HG02938 (cell line): Measurements from ENCODE around the gene DUSP5.

Experiments
- ATAC-seq: cut with Tn5 transposase; IDR thresholded peaks from one replicate; pipeline ENCODE4 v1.9.1; 2021; ENCODE audit warnings: mild to moderate bottlenecking, moderate library complexity; ENCODE audit not compliant: unreplicated experiment

Gene DUSP5

GRCh38 chr10:110499796-110500514 lies 2.2 kb downstream of the DUSP5 start:
- no peak for ATAC-seq

DNA sequence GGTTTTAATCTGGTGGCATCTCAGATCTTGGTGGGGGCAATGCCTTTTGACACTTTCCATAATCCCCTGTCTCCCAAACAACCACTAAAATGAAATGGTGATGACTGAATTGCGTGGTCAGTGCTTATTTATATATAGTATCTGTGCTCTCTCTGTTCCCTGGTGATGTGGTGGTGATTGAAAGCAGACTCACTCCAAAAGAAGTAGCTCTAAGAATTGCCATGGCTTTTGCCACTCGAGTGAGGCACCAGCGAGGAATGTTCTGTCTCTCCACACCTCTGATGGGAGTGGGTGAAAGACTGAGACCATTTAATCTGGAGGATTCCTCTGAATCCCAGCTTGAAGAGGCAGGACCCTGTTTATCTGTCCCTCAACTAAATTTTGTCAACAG lies 2.8 kb downstream of the DUSP5 start:
- ATAC-seq = no peak

GRCh38 chr10:110501142-110501937 lies 3.6 kb downstream of the DUSP5 start:
- ATAC-seq = peak; percentile 12

- peak; percentile 17 for ATAC-seq
Measured at GRCh38 chr10:110502072-110502845, 4.6 kb downstream of the DUSP5 start.

DNA sequence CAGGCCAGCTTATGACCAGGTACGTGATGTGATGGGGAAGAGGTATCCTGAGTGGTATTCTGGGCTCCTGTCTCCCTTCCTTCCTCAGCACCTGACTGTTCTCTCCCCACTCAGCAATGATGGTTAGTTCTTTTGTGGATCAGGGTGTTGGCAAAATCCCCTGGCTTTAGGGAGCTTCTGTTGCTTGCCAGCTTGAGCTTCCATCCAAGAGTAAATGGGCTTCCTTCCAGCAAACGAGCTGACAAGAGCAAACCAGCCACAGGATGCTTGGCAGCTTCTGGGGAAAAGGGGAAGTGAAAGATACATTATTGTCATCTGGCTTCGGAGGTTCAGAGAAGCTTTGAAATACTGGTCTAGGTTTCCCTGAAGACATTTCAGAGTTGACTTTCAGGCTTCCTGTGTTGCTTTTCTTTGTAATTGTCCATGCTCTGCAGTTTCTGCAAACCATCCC lies 5.2 kb downstream of the DUSP5 start:
- peak; percentile 39 for ATAC-seq

- ATAC-seq = no peak
Measured at GRCh38 chr10:110503528-110504110, 5.9 kb downstream of the DUSP5 start.

- ATAC-seq = peak; percentile 70
Measured at GRCh38 chr10:110504111-110504735, 6.5 kb downstream of the DUSP5 start.

GRCh38 chr10:110505130-110505770 lies 7.5 kb downstream of the DUSP5 start:
- ATAC-seq = no peak

- ATAC-seq = no peak
Measured at GRCh38 chr10:110506448-110506847, 8.7 kb downstream of the DUSP5 start.

GRCh38 chr10:110507346-110507745 lies 9.6 kb downstream of the DUSP5 start:
- ATAC-seq = no peak

- ATAC-seq = no peak
Measured at GRCh38 chr10:110508159-110508788, 10.6 kb downstream of the DUSP5 start.

GRCh38 chr10:110508806-110509544 lies 11.3 kb downstream of the DUSP5 start:
- no peak for ATAC-seq

- no peak for ATAC-seq
Measured at GRCh38 chr10:110509560-110509959, 11.9 kb downstream of the DUSP5 start.

DNA sequence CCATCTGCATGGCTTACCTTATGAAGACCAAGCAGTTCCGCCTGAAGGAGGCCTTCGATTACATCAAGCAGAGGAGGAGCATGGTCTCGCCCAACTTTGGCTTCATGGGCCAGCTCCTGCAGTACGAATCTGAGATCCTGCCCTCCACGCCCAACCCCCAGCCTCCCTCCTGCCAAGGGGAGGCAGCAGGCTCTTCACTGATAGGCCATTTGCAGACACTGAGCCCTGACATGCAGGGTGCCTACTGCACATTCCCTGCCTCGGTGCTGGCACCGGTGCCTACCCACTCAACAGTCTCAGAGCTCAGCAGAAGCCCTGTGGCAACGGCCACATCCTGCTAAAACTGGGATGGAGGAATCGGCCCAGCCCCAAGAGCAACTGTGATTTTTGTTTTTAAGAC lies 12.4 kb downstream of the DUSP5 start:
- no peak for ATAC-seq

- ATAC-seq = no peak
Measured at GRCh38 chr10:110510730-110511129, 13.0 kb downstream of the DUSP5 start.

DNA sequence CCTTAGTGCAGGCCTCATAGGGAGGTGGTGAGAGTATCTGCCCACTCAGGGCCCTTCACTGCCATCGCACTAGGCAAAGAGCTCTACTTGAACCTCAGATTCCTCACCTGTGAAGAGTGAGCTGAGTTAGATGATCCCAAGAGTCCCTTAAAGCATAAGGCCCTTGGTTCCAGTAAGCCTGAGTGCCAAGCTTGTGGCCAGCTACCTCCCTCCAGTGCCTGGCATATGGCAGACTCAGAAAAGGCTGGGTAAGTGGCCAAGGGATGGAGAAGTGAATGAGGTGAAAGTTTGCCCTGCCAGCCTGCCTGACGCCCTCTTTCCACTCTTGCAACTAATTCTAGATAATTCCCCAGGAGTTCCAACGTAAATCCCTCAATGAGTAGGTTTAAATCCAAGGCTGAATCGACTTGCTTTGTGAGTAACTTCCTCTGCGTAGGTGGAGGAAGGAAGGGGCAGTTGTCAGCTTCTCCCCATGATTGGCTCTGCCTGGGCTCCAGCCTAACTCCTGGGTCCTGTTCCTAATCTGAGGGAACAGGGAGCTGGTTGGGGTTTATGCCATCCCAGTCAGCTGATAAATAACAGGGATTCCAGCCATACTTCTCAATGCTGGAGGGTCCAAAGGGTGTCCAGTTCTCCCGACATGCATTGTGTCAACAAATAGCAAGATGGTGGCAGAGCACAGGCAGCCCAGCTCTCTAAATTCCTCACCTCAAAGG lies 14.2 kb downstream of the DUSP5 start:
- no peak for ATAC-seq

- ATAC-seq = no peak
Measured at GRCh38 chr10:110512461-110513187, 14.9 kb downstream of the DUSP5 start.

GRCh38 chr10:110513949-110514348 lies 16.2 kb downstream of the DUSP5 start:
- no peak for ATAC-seq
